Sigmoid colon (tissue), 7 donors: ENCODE data around the gene FUT9. TPM values are rescaled to one million over a fixed set of nuclear protein-coding genes. Genes with fewer than 3 reads are reported as not detected.

Experiments used
- DNase-seq: peaks from one replicate; pipeline ENCODE4 v3.0.0-alpha.2; 2019
- H3K27ac ChIP-seq, 4 donors: fragments of 200-600 bp; sonication (generic); one replicate each; pipeline ENCODE4 v1.5.1; 2016 to 2019; ENCODE audit warnings: mild to moderate bottlenecking in 1 of 4
- H3K27me3 ChIP-seq, 3 donors: fragments of 200-600 bp; sonication (generic); one replicate each; pipeline ENCODE4 v1.5.1; 2019; ENCODE audit warnings: mild to moderate bottlenecking in 1 of 3
- H3K36me3 ChIP-seq, 4 donors: fragments of 200-600 bp; sonication (generic); one replicate each; pipeline ENCODE4 v1.5.1; 2016 to 2019
- H3K4me1 ChIP-seq, 4 donors: fragments of 200-600 bp; sonication (generic); one replicate each; pipeline ENCODE4 v1.5.1; 2017 to 2019
- H3K4me3 ChIP-seq, 4 donors: fragments of 200-600 bp; sonication (generic); one replicate each; pipeline ENCODE4 v1.5.1; 2017 to 2019; ENCODE audit warnings: mild to moderate bottlenecking in 2 of 4, moderate library complexity in 1 of 4
- H3K9me3 ChIP-seq, 4 donors: fragments of 200-600 bp in 3 of 4; sonication (generic) in 3 of 4; one replicate each; pipeline versions ENCODE4 v1.5.1 to v1.6.1; 2013 to 2019
- EP300 ChIP-seq, 4 donors: sonication (generic); formaldehyde crosslinking; IDR thresholded peaks; one replicate each; pipeline ENCODE4 v1.6.1; 2017; ENCODE audit warnings: antibody characterized with exemption in 4 of 4
- POLR2A ChIP-seq, 2 donors: fragments of 450-650 bp; IDR thresholded peaks; one replicate each; pipeline ENCODE4 v1.6.1; 2016; ENCODE audit warnings: antibody characterized with exemption in 2 of 2, mild to moderate bottlenecking in 2 of 2, moderate library complexity in 2 of 2
- POLR2AphosphoS5 ChIP-seq, 4 donors: sonication (generic); formaldehyde crosslinking; IDR thresholded peaks; one replicate each; pipeline ENCODE4 v1.6.1; 2017; ENCODE audit warnings: antibody characterized with exemption in 4 of 4
- WGBS, 2 donors: extraction: QIAGEN DNeasy Blood & Tissue Kit; methylation state at CpG; one replicate each; pipeline ENCODE4 v1.1.7; 2013; 5-methylcytosine and 5-hydroxymethylcytosine counted together
- intact Hi-C: fragments of 100-400 bp; cut with DNase I; formaldehyde crosslinking; loops from one replicate; pipeline ENCODE4 v1.15.1; 2023
- polyA plus RNA-seq, 3 donors: library from polyadenylated mRNA; stranded (reverse); fragments of 200-250 nt; gene quantifications; one replicate each; pipeline ENCODE4 v1.2.3, GENCODE V29; 2013
- total RNA-seq, 4 donors: library from RNA; depleted of rRNA; stranded (reverse); fragments of >200 nt; gene quantifications; one replicate each; pipeline ENCODE4 v1.1.0, GENCODE V29; 2016
- TF ChIP-seq, protein P1 (sequence below), 4 experiments: fragments of 450-650 bp in 3 of 4; fragments of 200-600 bp in 1 of 4; IDR thresholded peaks; one replicate each; pipeline ENCODE4 v1.5.1; 2016 to 2019; ENCODE audit warnings: antibody characterized with exemption in 4 of 4, mild to moderate bottlenecking in 3 of 4, moderate library complexity in 2 of 4
- donor health status: healthy with polysubstance abuse.
- donor health status: Bipolar disorder and iron deficiency.
- donor health status: healthy.

Gene FUT9
- total and polyA plus RNA-seq, 7 donors, result 0.01 to 2.1 (median 0.55) TPM; not detected in 2

DNA sequence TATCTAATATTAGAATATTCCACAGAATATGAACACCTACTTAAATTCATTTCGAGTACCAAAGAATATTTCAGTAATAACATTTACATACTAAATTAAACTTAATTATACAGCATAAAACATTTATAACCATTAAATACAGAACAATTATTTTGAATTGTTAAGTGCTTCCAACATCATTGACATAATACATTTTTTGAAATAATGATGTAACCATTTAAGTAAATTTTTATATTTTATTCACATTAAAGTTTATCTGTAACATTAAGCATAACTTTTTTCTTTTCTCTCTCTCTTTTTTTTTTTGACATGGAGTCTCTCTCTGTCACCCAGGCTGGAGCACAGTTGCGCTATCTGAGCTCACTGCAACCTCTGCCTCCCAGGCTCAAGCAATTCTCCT lies 44.5 kb downstream of the FUT9 start:
- Histone ChIP-seq H3K4me1 (no peaks in the 10 kb centered on the region), H3K27ac (no peak overlapping the region), H3K4me3 (no peak overlapping the region), H3K36me3 (no peaks in the 10 kb centered on the region), H3K27me3 (no peaks in the 10 kb centered on the region), H3K9me3 (no peaks in the 10 kb centered on the region)
- no peak for DNase-seq
- 90% methylated on average over 2 of the region's 2 CpGs for WGBS, 2 donors
- TF ChIP-seq, protein P1, sequence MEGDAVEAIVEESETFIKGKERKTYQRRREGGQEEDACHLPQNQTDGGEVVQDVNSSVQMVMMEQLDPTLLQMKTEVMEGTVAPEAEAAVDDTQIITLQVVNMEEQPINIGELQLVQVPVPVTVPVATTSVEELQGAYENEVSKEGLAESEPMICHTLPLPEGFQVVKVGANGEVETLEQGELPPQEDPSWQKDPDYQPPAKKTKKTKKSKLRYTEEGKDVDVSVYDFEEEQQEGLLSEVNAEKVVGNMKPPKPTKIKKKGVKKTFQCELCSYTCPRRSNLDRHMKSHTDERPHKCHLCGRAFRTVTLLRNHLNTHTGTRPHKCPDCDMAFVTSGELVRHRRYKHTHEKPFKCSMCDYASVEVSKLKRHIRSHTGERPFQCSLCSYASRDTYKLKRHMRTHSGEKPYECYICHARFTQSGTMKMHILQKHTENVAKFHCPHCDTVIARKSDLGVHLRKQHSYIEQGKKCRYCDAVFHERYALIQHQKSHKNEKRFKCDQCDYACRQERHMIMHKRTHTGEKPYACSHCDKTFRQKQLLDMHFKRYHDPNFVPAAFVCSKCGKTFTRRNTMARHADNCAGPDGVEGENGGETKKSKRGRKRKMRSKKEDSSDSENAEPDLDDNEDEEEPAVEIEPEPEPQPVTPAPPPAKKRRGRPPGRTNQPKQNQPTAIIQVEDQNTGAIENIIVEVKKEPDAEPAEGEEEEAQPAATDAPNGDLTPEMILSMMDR (IDR thresholded peaks at IDR 0.05), result no peak
- TF ChIP-seq POLR2A (IDR thresholded peaks at IDR 0.05) (no peak), POLR2AphosphoS5 (IDR thresholded peaks at IDR 0.05) (no peak), EP300 (IDR thresholded peaks at IDR 0.05) (no peak)
- intact Hi-C loops, result no loop called here

DNA sequence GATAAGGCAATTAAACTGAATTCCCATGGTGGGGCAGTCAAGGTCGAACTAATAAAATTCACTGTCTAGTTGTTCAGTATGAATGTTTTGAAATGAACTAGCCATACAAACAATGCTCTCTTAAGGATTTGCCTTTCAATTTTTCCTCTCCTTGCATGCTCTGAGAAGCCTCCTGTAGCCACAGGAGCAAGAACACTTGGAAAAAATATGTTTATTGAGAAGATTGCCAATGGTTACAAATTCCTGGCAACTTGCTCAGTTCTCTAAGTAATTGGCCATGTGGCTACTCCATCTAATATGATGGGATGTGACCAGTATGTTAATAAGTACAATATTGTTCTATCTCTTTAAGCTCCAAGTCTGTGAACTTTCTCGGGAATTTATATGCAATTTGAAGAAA lies 49.4 kb downstream of the FUT9 start:
- Histone ChIP-seq H3K9me3 (no peaks in the 10 kb centered on the region), H3K4me1 (no peaks in the 10 kb centered on the region), H3K27me3 (no peaks in the 10 kb centered on the region), H3K36me3 (no peaks in the 10 kb centered on the region), H3K4me3 (no peak overlapping the region), H3K27ac (no peak overlapping the region)
- WGBS, 2 donors, result 58 to 71% methylated on average over 2 of the region's 2 CpGs
- no peak for TF ChIP-seq POLR2A (IDR thresholded peaks at IDR 0.05)
- TF ChIP-seq, protein P1 (IDR thresholded peaks at IDR 0.05), result no peak
- TF ChIP-seq EP300 (IDR thresholded peaks at IDR 0.05), result no peak
- TF ChIP-seq POLR2AphosphoS5 (IDR thresholded peaks at IDR 0.05), result no peak
- DNase-seq, result no peak
- intact Hi-C loops, result no loop called here

- intact Hi-C loops, result no loop called here
- 61 to 96% methylated on average over 1 of the region's 1 CpG for WGBS, 2 donors
- Histone ChIP-seq H3K4me3 (no peak overlapping the region), H3K4me1 (no peaks in the 10 kb centered on the region), H3K27me3 (no peaks in the 10 kb centered on the region), H3K27ac (no peak overlapping the region), H3K36me3 (no peaks in the 10 kb centered on the region), H3K9me3 (no peaks in the 10 kb centered on the region)
- no peak for TF ChIP-seq EP300 (IDR thresholded peaks at IDR 0.05)
- TF ChIP-seq POLR2A (IDR thresholded peaks at IDR 0.05), result no peak
- TF ChIP-seq POLR2AphosphoS5 (IDR thresholded peaks at IDR 0.05), result no peak
- TF ChIP-seq, protein P1 (IDR thresholded peaks at IDR 0.05), result no peak
- no peak for DNase-seq
Observed at GRCh38 chr6:96066376-96066775, 50.6 kb downstream of the FUT9 start.

- Histone ChIP-seq H3K4me1 (peaks cover 0 to 16% (median 7%) of the 10 kb centered on the region in 4 donors), H3K36me3 (no peaks in the 10 kb centered on the region), H3K4me3 (no peak overlapping the region), H3K27me3 (no peaks in the 10 kb centered on the region), H3K9me3 (no peaks in the 10 kb centered on the region), H3K27ac (no peak overlapping the region)
- intact Hi-C loops, result no loop called here
- no peak for DNase-seq
- TF ChIP-seq, protein P1 (IDR thresholded peaks at IDR 0.05), result no peak
- TF ChIP-seq POLR2AphosphoS5 (IDR thresholded peaks at IDR 0.05) (no peak), POLR2A (IDR thresholded peaks at IDR 0.05) (no peak), EP300 (IDR thresholded peaks at IDR 0.05) (no peak)
- 90 to 93% methylated on average over 3 of the region's 3 CpGs for WGBS, 2 donors
Observed at GRCh38 chr6:96073555-96073954, 57.8 kb downstream of the FUT9 start.

GRCh38 chr6:96074006-96074405 lies 58.2 kb downstream of the FUT9 start:
- TF ChIP-seq EP300 (IDR thresholded peaks at IDR 0.05) (no peak), POLR2A (IDR thresholded peaks at IDR 0.05) (no peak)
- TF ChIP-seq, protein P1 (IDR thresholded peaks at IDR 0.05), result no peak
- Histone ChIP-seq H3K4me3 (no peak overlapping the region), H3K36me3 (no peaks in the 10 kb centered on the region), H3K4me1 (peaks cover 0 to 16% (median 7%) of the 10 kb centered on the region in 4 donors), H3K27me3 (no peaks in the 10 kb centered on the region), H3K27ac (no peak overlapping the region), H3K9me3 (no peaks in the 10 kb centered on the region)
- WGBS, 2 donors, result 52 to 67% methylated on average over 3 of the region's 3 CpGs
- intact Hi-C loops, result no loop called here
- no peak for DNase-seq
